Measurements from ENCODE around the gene ERG.

The ERG gene

GRCh38 chr21:38498057-38498833 is at the start of gene ERG:
TSS of gene ERG (minus strand) at chr21:38498477. CDS start at chr21:38498380, 97 bp downstream.
- H3K4me1 ChIP-seq (ENCODE audit: control insufficient read depth in 1 of 2, insufficient read depth in 2 of 2, low read length in 2 of 2): no peaks in the 10 kb centered on the region
- H3K36me3 ChIP-seq (ENCODE audit: control insufficient read depth in 1 of 2, insufficient read depth in 2 of 2, low read length in 2 of 2): no peaks in the 10 kb centered on the region
- H3K4me3 ChIP-seq (ENCODE audit: low read depth in 1 of 2, low read length in 2 of 2): peak within 1 kb of the TSS; percentile 30 to 42
- peak within 1 kb of the TSS; percentile 71 for H3K27ac ChIP-seq (ENCODE audit: low read length)
- no peaks in the 10 kb centered on the region for H3K9me3 ChIP-seq (ENCODE audit: control insufficient read depth in 1 of 2, low read length in 2 of 2)
- no peaks in the 10 kb centered on the region for H3K27me3 ChIP-seq (ENCODE audit: low read depth, low read length)

GRCh38 chr21:38544661-38545060 is 46.4 kb upstream of the ERG start:
- H3K4me1 ChIP-seq (ENCODE audit: control insufficient read depth in 1 of 2, insufficient read depth in 2 of 2, low read length in 2 of 2): no peaks in the 10 kb centered on the region
- no peaks in the 10 kb centered on the region for H3K27me3 ChIP-seq (ENCODE audit: low read depth, low read length)
- no peaks in the 10 kb centered on the region for H3K9me3 ChIP-seq (ENCODE audit: control insufficient read depth in 1 of 2, low read length in 2 of 2)
- no peaks in the 10 kb centered on the region for H3K36me3 ChIP-seq (ENCODE audit: control insufficient read depth in 1 of 2, insufficient read depth in 2 of 2, low read length in 2 of 2)
- no peak overlapping the region for H3K4me3 ChIP-seq (ENCODE audit: low read depth in 1 of 2, low read length in 2 of 2)
- H3K27ac ChIP-seq (ENCODE audit: low read length): no peak overlapping the region

GRCh38 chr21:38542263-38542662 is 44.0 kb upstream of the ERG start:
- H3K4me1 ChIP-seq (ENCODE audit: control insufficient read depth in 1 of 2, insufficient read depth in 2 of 2, low read length in 2 of 2): no peaks in the 10 kb centered on the region
- no peaks in the 10 kb centered on the region for H3K27me3 ChIP-seq (ENCODE audit: low read depth, low read length)
- no peaks in the 10 kb centered on the region for H3K9me3 ChIP-seq (ENCODE audit: control insufficient read depth in 1 of 2, low read length in 2 of 2)
- no peak overlapping the region for H3K4me3 ChIP-seq (ENCODE audit: low read depth in 1 of 2, low read length in 2 of 2)
- H3K27ac ChIP-seq (ENCODE audit: low read length): no peak overlapping the region
- no peaks in the 10 kb centered on the region for H3K36me3 ChIP-seq (ENCODE audit: control insufficient read depth in 1 of 2, insufficient read depth in 2 of 2, low read length in 2 of 2)

GRCh38 chr21:38538353-38538752 is 40.1 kb upstream of the ERG start:
- H3K4me3 ChIP-seq (ENCODE audit: low read depth in 1 of 2, low read length in 2 of 2): no peak overlapping the region
- H3K27me3 ChIP-seq (ENCODE audit: low read depth, low read length): no peaks in the 10 kb centered on the region
- H3K36me3 ChIP-seq (ENCODE audit: control insufficient read depth in 1 of 2, insufficient read depth in 2 of 2, low read length in 2 of 2): no peaks in the 10 kb centered on the region
- no peaks in the 10 kb centered on the region for H3K4me1 ChIP-seq (ENCODE audit: control insufficient read depth in 1 of 2, insufficient read depth in 2 of 2, low read length in 2 of 2)
- H3K27ac ChIP-seq (ENCODE audit: low read length): no peak overlapping the region
- no peaks in the 10 kb centered on the region for H3K9me3 ChIP-seq (ENCODE audit: control insufficient read depth in 1 of 2, low read length in 2 of 2)

- Histone ChIP-seq H3K4me3 (ENCODE audit: low read depth in 1 of 2, low read length in 2 of 2) (no peak overlapping the region), H3K9me3 (ENCODE audit: control insufficient read depth in 1 of 2, low read length in 2 of 2) (no peaks in the 10 kb centered on the region), H3K27me3 (ENCODE audit: low read depth, low read length) (no peaks in the 10 kb centered on the region), H3K4me1 (ENCODE audit: control insufficient read depth in 1 of 2, insufficient read depth in 2 of 2, low read length in 2 of 2) (no peaks in the 10 kb centered on the region), H3K36me3 (ENCODE audit: control insufficient read depth in 1 of 2, insufficient read depth in 2 of 2, low read length in 2 of 2) (no peaks in the 10 kb centered on the region), H3K27ac (ENCODE audit: low read length) (no peak overlapping the region)
Observed at GRCh38 chr21:38534591-38534990, 36.3 kb upstream of the ERG start.

- no peaks in the 10 kb centered on the region for H3K27me3 ChIP-seq (ENCODE audit: low read depth, low read length)
- H3K4me1 ChIP-seq (ENCODE audit: control insufficient read depth in 1 of 2, insufficient read depth in 2 of 2, low read length in 2 of 2): no peaks in the 10 kb centered on the region
- H3K36me3 ChIP-seq (ENCODE audit: control insufficient read depth in 1 of 2, insufficient read depth in 2 of 2, low read length in 2 of 2): no peaks in the 10 kb centered on the region
- H3K4me3 ChIP-seq (ENCODE audit: low read depth in 1 of 2, low read length in 2 of 2): no peak overlapping the region
- H3K27ac ChIP-seq (ENCODE audit: low read length): no peak overlapping the region
- no peaks in the 10 kb centered on the region for H3K9me3 ChIP-seq (ENCODE audit: control insufficient read depth in 1 of 2, low read length in 2 of 2)
Observed at GRCh38 chr21:38533887-38534286, 35.6 kb upstream of the ERG start.

- H3K9me3 ChIP-seq (ENCODE audit: control insufficient read depth in 1 of 2, low read length in 2 of 2): no peaks in the 10 kb centered on the region
- no peaks in the 10 kb centered on the region for H3K4me1 ChIP-seq (ENCODE audit: control insufficient read depth in 1 of 2, insufficient read depth in 2 of 2, low read length in 2 of 2)
- H3K27me3 ChIP-seq (ENCODE audit: low read depth, low read length): no peaks in the 10 kb centered on the region
- H3K27ac ChIP-seq (ENCODE audit: low read length): no peak overlapping the region
- H3K36me3 ChIP-seq (ENCODE audit: control insufficient read depth in 1 of 2, insufficient read depth in 2 of 2, low read length in 2 of 2): no peaks in the 10 kb centered on the region
- no peak overlapping the region for H3K4me3 ChIP-seq (ENCODE audit: low read depth in 1 of 2, low read length in 2 of 2)
Observed at GRCh38 chr21:38531591-38531990, 33.3 kb upstream of the ERG start.

- Histone ChIP-seq H3K27ac (ENCODE audit: low read length) (no peak overlapping the region), H3K9me3 (ENCODE audit: control insufficient read depth in 1 of 2, low read length in 2 of 2) (no peaks in the 10 kb centered on the region), H3K36me3 (ENCODE audit: control insufficient read depth in 1 of 2, insufficient read depth in 2 of 2, low read length in 2 of 2) (no peaks in the 10 kb centered on the region), H3K4me3 (ENCODE audit: low read depth in 1 of 2, low read length in 2 of 2) (no peak overlapping the region), H3K27me3 (ENCODE audit: low read depth, low read length) (no peaks in the 10 kb centered on the region), H3K4me1 (ENCODE audit: control insufficient read depth in 1 of 2, insufficient read depth in 2 of 2, low read length in 2 of 2) (no peaks in the 10 kb centered on the region)
Observed at GRCh38 chr21:38531039-38531541, 32.8 kb upstream of the ERG start.

GRCh38 chr21:38527737-38528136 is 29.5 kb upstream of the ERG start:
- H3K4me1 ChIP-seq (ENCODE audit: control insufficient read depth in 1 of 2, insufficient read depth in 2 of 2, low read length in 2 of 2): no peaks in the 10 kb centered on the region
- H3K27me3 ChIP-seq (ENCODE audit: low read depth, low read length): no peaks in the 10 kb centered on the region
- H3K4me3 ChIP-seq (ENCODE audit: low read depth in 1 of 2, low read length in 2 of 2): no peak overlapping the region
- no peaks in the 10 kb centered on the region for H3K9me3 ChIP-seq (ENCODE audit: control insufficient read depth in 1 of 2, low read length in 2 of 2)
- H3K36me3 ChIP-seq (ENCODE audit: control insufficient read depth in 1 of 2, insufficient read depth in 2 of 2, low read length in 2 of 2): no peaks in the 10 kb centered on the region
- H3K27ac ChIP-seq (ENCODE audit: low read length): no peak overlapping the region

GRCh38 chr21:38525454-38525853 is 27.2 kb upstream of the ERG start:
- H3K4me3 ChIP-seq (ENCODE audit: low read depth in 1 of 2, low read length in 2 of 2): no peak overlapping the region
- no peaks in the 10 kb centered on the region for H3K4me1 ChIP-seq (ENCODE audit: control insufficient read depth in 1 of 2, insufficient read depth in 2 of 2, low read length in 2 of 2)
- no peaks in the 10 kb centered on the region for H3K9me3 ChIP-seq (ENCODE audit: control insufficient read depth in 1 of 2, low read length in 2 of 2)
- H3K36me3 ChIP-seq (ENCODE audit: control insufficient read depth in 1 of 2, insufficient read depth in 2 of 2, low read length in 2 of 2): no peaks in the 10 kb centered on the region
- H3K27me3 ChIP-seq (ENCODE audit: low read depth, low read length): no peaks in the 10 kb centered on the region
- no peak overlapping the region for H3K27ac ChIP-seq (ENCODE audit: low read length)

- Histone ChIP-seq H3K4me1 (ENCODE audit: control insufficient read depth in 1 of 2, insufficient read depth in 2 of 2, low read length in 2 of 2) (no peaks in the 10 kb centered on the region), H3K27ac (ENCODE audit: low read length) (no peak overlapping the region), H3K36me3 (ENCODE audit: control insufficient read depth in 1 of 2, insufficient read depth in 2 of 2, low read length in 2 of 2) (no peaks in the 10 kb centered on the region), H3K4me3 (ENCODE audit: low read depth in 1 of 2, low read length in 2 of 2) (no peak overlapping the region), H3K9me3 (ENCODE audit: control insufficient read depth in 1 of 2, low read length in 2 of 2) (no peaks in the 10 kb centered on the region), H3K27me3 (ENCODE audit: low read depth, low read length) (no peaks in the 10 kb centered on the region)
Observed at GRCh38 chr21:38524168-38525153, 26.2 kb upstream of the ERG start.

Measured in muscle layer of duodenum (tissue), 2 donors.